Cardiac muscle cell (in vitro differentiated cells and primary cell): ENCODE data around the gene ARHGAP45. TPM values are rescaled to one million over a fixed set of nuclear protein-coding genes. Genes with fewer than 3 reads are reported as not detected.
A peak's percentile ranks its signal among the peaks of the same experiment; 100 is the strongest.

Experiments used
- DNase-seq, 2 donors: peaks; one replicate each; pipeline versions ENCODE4 v3.0.0 to v3.0.0-alpha.2; 2010 to 2017; ENCODE audit warnings: low read depth in 1 of 2, low spot score in 1 of 2
- H3K27ac ChIP-seq: fragments of 200-600 bp; sonication (generic); 2 replicates; pipeline ENCODE4 v1.5.1; 2016
- H3K27me3 ChIP-seq: fragments of 200-600 bp; sonication (generic); 2 replicates; pipeline ENCODE4 v1.6.0; 2016; ENCODE audit warnings: control low read depth
- H3K36me3 ChIP-seq: fragments of 200-600 bp; sonication (generic); 2 replicates; pipeline ENCODE4 v1.5.1; 2016; ENCODE audit warnings: control low read depth
- H3K4me1 ChIP-seq: fragments of 200-600 bp; sonication (generic); 2 replicates; pipeline ENCODE4 v1.8.1; 2017; ENCODE audit warnings: low read depth, mild to moderate bottlenecking, mixed run types
- H3K4me3 ChIP-seq: fragments of 200-600 bp; sonication (generic); 2 replicates; pipeline ENCODE4 v1.5.1; 2016; ENCODE audit warnings: mild to moderate bottlenecking
- H3K9me3 ChIP-seq: fragments of 200-600 bp; sonication (generic); 2 replicates; pipeline ENCODE4 v1.5.1; 2017; ENCODE audit warnings: low read depth, mild to moderate bottlenecking, control low read depth
- CTCF ChIP-seq: IDR thresholded peaks from 2 replicates; pipeline ENCODE4 v1.5.1; 2012; ENCODE audit warnings: low read depth, mild to moderate bottlenecking, low read length
- polyA plus RNA-seq: library from polyadenylated mRNA; unstranded; fragments of >200 nt; fragmentation: Nextera tagmentation; extraction: Ambion mirVana; gene quantifications from 2 replicates; pipeline ENCODE4 v1.2.1, GENCODE V29; 2016
- total RNA-seq: library from RNA; depleted of rRNA; stranded (reverse); fragments of >200 nt; gene quantifications from 2 replicates; pipeline ENCODE4 v1.2.3, GENCODE V29; 2016

The ARHGAP45 gene
- total and polyA plus RNA-seq, 2 experiments from 2014 or later = 67.5 to 88.6 TPM

- no peak overlapping the region for H3K4me3 ChIP-seq
- no peaks in the 10 kb centered on the region for H3K27me3 ChIP-seq
- peaks cover 2% of the 10 kb centered on the region for H3K36me3 ChIP-seq
Measured at GRCh38 chr19:1115646-1116420, 48.9 kb downstream of the ARHGAP45 start.

GRCh38 chr19:1116726-1117581 is 50.0 kb downstream of the ARHGAP45 start:
- no peak for TF ChIP-seq CTCF
- H3K9me3 ChIP-seq = no peaks in the 10 kb centered on the region
- DNase-seq = no peak
- no peak overlapping the region for H3K4me3 ChIP-seq
- peaks cover 9% of the 10 kb centered on the region for H3K4me1 ChIP-seq
- H3K27ac ChIP-seq = no peak overlapping the region
- H3K27me3 ChIP-seq = no peaks in the 10 kb centered on the region
- H3K36me3 ChIP-seq = peaks cover 2% of the 10 kb centered on the region

More at GRCh38 chr19:1115646-1116420, 48.9 kb downstream of the ARHGAP45 start:
- H3K4me1 ChIP-seq = peaks cover 9% of the 10 kb centered on the region
- no peaks in the 10 kb centered on the region for H3K9me3 ChIP-seq
- H3K27ac ChIP-seq = peak overlapping the region; percentile 23
- DNase-seq = no peak
- no peak for TF ChIP-seq CTCF

GRCh38 chr19:1117654-1118053 is 50.7 kb downstream of the ARHGAP45 start:
- H3K27ac ChIP-seq = no peak overlapping the region
- H3K36me3 ChIP-seq = peaks cover 2% of the 10 kb centered on the region
- H3K27me3 ChIP-seq = no peaks in the 10 kb centered on the region
- no peak overlapping the region for H3K4me3 ChIP-seq
- no peaks in the 10 kb centered on the region for H3K9me3 ChIP-seq
- peaks cover 8% of the 10 kb centered on the region for H3K4me1 ChIP-seq
- TF ChIP-seq CTCF = no peak
- no peak for DNase-seq

GRCh38 chr19:1118999-1119398 is 52.0 kb downstream of the ARHGAP45 start:
- peaks cover 2% of the 10 kb centered on the region for H3K36me3 ChIP-seq
- H3K4me1 ChIP-seq = no peaks in the 10 kb centered on the region
- H3K4me3 ChIP-seq = no peak overlapping the region
- H3K27me3 ChIP-seq = no peaks in the 10 kb centered on the region
- H3K27ac ChIP-seq = no peak overlapping the region
- DNase-seq = no peak
- no peak for TF ChIP-seq CTCF
- no peaks in the 10 kb centered on the region for H3K9me3 ChIP-seq

- TF ChIP-seq CTCF = no peak
- Histone ChIP-seq H3K36me3 (peaks cover 2% of the 10 kb centered on the region), H3K4me3 (no peak overlapping the region), H3K9me3 (no peaks in the 10 kb centered on the region), H3K27ac (no peak overlapping the region), H3K4me1 (no peaks in the 10 kb centered on the region), H3K27me3 (no peaks in the 10 kb centered on the region)
- DNase-seq = no peak
Measured at GRCh38 chr19:1119475-1120217, 52.7 kb downstream of the ARHGAP45 start.
